Myocyte (in vitro differentiated cells): Measurements from ENCODE around the gene TCF3. TPM values are rescaled to one million over a fixed set of nuclear protein-coding genes. Genes with fewer than 3 reads are reported as not detected.

Experiments
- DNase-seq: peaks from one replicate; pipeline ENCODE4 v3.0.0-alpha.2; 2012; ENCODE audit warnings: low read depth
- total RNA-seq: library from RNA; depleted of rRNA; stranded (reverse); fragments of >200 nt; gene quantifications from 2 replicates; pipeline ENCODE4 v1.2.3, GENCODE V29; 2014

TCF3 gene
- total RNA-seq, 1 donor from 2014 or later, result 124 TPM

GRCh38 chr19:1631557-1632100, 20.8 kb downstream of the TCF3 start:
- no peak for DNase-seq

- DNase-seq, result no peak
Observed at GRCh38 chr19:1630811-1631210, 21.6 kb downstream of the TCF3 start.

GRCh38 chr19:1630012-1630411, 22.4 kb downstream of the TCF3 start:
- no peak for DNase-seq

DNA sequence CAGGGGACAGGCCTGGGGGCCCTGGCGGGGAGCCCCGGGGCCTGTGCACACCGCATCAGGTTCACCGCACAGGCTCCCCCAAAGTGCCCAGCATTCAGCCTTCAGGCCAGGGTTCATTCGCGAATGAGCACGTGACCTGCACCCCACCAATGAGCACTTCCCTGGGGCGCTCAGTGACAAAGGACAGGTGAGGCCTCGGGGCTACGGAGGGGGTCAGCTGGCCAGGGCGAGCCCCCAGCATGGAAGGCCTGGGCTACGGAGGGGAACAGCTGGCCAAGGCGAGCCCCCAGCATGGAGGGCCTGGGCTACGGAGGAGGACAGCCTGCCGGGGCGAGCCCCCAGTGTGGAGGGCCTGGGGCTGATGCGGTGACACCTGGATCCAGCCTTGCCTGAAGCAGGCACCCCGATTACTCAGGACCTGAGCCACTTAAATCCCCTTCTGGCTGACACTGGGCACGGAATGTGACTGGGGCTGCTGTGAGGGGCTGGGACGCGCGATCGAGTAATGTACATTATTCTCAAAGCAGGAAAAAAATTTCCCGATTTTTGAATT, 23.1 kb downstream of the TCF3 start:
- no peak for DNase-seq

- DNase-seq, result no peak
Observed at GRCh38 chr19:1627194-1627593, 25.2 kb downstream of the TCF3 start.

DNA sequence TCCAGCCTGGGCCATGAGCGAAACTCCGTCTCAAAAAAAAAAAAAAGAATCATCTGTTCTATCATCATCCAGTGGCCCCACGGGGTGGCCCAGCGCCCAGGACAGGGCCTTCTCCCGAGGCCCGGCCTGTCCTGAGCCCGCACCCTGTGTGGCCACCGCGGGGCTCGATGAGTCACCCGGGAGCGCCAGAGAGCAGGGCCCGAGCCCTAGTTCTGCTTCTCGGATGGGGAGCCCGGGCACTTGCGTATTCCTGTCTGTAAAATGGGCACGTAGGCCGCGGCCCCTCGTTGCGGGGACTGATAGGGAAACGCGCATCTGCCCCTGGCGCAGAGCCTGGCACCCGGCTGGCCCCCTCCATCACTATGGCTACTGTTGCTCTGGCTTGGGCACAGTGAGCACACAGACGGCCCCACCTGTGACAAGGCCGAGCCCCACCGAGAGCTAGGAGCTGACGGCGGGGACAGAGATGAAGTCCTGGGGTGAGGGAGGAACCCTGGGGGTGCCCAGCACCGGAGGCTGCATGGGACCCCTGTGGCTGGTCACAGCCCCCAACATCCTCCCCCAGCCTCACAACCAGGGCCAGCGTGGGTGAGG, 25.9 kb downstream of the TCF3 start:
- DNase-seq, result no peak

DNA sequence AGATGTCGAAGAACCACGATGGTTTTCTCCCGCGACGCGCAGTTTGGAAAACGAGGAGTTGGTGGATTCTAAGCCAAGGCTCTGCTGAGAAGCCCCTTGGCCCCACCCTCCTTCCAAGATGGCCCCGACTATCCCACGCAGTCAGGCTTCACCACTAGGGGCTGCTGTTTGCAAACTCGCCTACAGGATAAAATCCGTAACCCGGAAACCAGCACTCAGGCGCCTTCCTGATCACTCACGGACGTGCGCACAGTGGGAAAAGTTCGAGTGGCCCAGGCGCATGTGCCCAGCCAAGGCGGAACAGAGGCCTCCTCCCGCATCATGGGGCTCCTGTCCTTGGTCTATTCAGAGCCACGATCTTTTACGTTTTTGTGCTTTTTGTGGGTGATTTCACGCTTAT, 28.0 kb downstream of the TCF3 start:
- DNase-seq, result peak; percentile 42

- DNase-seq, result no peak
Observed at GRCh38 chr19:1622541-1622940, 29.9 kb downstream of the TCF3 start.

DNA sequence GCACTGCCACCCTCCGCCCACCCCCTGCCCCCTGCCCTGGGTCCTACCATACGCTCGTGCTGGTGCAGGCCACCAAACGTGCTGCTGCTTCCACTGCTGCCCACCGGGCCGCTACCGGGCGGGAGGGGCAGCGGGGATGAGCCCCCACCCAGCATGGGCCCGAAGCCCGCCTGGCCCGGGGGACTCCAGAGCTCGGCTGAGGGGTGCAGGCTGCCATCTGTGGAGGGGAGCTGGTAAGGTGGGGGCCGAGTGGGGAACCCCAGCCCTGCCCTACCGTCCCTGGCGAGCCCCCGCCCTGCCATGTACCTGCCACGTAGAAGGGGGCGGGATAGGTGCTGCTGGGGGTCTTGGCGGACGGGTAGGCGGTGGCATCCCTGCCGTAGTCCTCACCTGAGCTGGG, 30.4 kb downstream of the TCF3 start:
- no peak for DNase-seq

GRCh38 chr19:1621574-1621973, 30.8 kb downstream of the TCF3 start:
- no peak for DNase-seq

- no peak for DNase-seq
Observed at GRCh38 chr19:1621021-1621420, 31.4 kb downstream of the TCF3 start.

- DNase-seq, result no peak
Observed at GRCh38 chr19:1620502-1620901, 31.9 kb downstream of the TCF3 start.

- DNase-seq, result no peak
Observed at GRCh38 chr19:1619703-1620102, 32.7 kb downstream of the TCF3 start.

GRCh38 chr19:1619094-1619439, 33.3 kb downstream of the TCF3 start:
- no peak for DNase-seq

DNA sequence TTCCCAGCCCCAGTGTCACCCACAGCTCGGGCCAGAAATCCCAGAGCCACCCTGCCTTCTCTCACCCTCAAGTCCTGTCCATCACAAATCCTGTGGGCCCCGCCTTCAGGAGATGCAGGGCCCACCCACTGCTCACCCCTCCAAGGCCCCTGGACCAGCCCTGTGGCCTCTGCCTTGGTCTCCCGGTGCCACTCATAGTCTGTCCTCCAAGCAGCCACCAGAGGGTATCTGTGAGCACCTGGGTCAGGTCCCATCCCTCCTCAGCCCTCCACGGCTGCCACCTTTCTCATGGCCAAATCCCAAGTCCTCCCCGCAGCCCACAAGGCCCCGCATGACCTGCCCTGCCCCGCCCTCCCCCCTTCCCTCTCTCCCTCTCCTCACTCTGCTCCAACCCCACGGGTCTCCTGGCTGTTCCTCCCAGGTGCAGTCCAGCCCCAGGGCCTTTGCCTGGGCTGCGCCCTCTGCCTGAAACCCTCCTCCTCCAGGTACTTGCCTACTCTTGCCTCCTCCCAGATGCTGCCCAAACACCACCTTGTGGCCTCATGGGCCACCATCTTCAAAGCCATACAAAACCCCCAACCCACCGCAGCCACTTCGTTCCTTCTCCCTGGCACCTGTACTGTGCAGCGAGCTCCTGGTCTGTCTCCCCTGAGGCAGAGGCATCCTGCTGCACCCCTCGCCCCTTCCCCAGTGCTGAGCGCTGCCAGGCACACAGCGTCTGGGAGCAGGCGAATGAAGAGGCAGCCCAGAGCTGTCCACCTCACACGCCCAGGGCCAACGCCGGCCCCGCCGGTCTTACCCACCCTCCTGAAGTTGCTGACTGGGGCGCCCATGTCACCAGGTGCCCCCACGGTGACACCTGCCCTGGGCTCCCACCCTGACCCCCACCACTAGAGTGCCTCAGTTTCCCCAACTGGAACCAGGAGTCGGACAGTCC, 34.0 kb downstream of the TCF3 start:
- peak; percentile 26 for DNase-seq

GRCh38 chr19:1616875-1617274, 35.5 kb downstream of the TCF3 start:
- DNase-seq, result no peak

GRCh38 chr19:1616396-1616795, 36.0 kb downstream of the TCF3 start:
- DNase-seq, result no peak

GRCh38 chr19:1615156-1615765, 37.2 kb downstream of the TCF3 start:
- DNase-seq, result no peak

GRCh38 chr19:1613808-1614570, 38.4 kb downstream of the TCF3 start:
- DNase-seq, result no peak

DNA sequence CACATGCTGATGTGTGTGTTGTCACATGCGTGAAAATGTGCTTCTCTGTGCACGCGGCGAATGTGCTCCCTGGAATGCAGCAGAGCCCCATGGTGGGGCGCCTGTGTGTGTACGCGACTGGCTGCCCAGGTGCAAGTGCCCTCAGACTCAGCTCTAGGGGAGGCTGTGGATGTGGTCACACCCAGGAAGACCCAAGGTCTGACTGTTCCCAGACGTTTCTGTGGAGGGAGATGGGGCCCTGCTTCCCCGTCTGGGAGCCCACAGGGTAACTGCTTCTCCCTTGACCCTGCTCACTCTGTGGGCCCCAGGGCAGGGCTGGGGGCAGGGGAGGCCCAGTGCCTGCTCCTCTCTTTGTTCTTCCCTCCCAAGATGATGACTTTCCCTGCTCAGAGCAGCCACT, 39.3 kb downstream of the TCF3 start:
- no peak for DNase-seq
